Measurements from ENCODE around the gene SRA1.
"Not testable (repeated sequence)": the region's sequence is repeated elsewhere in the genome, so short reads cannot be mapped to it uniquely, and the experiment has no call there.

SRA1 gene

GRCh38 chr5:140557136-140557805 lies at the start of gene SRA1:
Gene SRA1, minus strand, starts transcription at chr5:140557473. Its CDS starts 21 bp downstream, at chr5:140557452.
- DNase-seq: peak; percentile 85

DNA sequence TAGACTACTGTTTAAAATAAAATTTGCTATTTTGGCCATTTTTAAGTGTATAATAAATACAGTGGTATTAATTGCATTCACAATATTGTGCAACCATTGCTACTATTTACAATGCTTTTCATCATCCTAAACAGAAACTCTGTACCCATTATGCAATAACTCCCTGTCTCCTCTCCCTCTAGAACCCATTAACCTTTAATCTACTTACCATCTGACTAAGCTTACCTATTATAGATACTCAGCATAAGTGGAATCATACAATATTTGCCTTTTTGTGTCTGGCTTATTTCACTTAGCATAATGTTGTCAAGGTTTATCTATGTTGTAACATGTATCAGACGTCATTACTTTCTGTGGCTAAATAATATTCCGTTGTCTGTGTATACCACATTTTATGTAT lies 49.8 kb upstream of the SRA1 start:
- no peak for DNase-seq

DNA sequence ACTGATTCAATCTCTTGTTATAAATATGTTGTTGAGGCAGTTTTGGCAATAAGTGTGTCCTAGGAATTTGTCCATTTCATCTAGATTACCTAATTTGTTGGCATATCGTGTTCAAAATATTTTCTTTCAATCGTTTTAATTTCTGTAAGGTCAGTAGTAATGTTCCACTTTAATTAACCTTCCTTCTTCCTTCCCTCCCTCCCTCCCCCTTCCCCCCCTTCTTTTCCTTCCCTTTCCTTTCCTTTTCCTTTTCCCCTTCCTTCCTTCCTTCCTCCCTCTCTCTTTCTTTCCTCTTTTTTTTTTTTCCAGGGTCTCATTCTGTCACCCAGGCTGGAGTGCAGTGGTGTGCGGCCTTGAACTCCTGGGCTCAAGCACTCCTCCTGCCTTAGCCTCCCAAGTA lies 48.6 kb upstream of the SRA1 start:
- no peak for DNase-seq

DNA sequence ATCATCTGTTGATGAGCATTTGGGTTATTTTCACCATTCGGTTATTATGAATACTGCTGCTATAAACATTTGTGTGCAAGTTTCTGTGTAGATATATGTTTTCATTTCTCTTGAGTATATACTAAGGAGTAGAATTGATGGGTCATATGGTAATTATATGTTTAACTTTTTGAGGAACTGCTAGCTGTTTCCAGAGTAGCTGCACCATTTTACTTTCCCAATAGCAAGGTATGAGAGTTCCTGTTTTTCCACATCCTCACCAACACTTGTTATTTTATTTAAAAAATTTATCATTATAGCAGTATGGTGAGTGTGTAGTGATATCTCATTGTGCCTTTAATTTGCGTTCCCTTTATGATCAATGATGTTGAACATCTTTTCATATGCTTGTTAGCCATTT lies 46.5 kb upstream of the SRA1 start:
- no peak for DNase-seq

DNA sequence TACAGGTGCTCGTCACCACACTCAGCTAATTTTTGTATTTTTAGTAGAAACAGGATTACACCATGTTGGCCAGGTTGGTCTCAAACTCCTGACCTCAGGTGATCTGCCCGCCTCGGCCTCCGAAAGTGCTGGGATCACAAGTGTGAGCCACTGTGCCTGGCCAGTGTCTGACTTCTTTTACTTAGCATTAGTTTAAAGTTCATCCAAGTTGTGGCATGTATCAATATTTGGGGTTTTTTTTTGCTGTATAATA lies 46.1 kb upstream of the SRA1 start:
- DNase-seq: not testable (repeated sequence)

GRCh38 chr5:140602147-140602546 lies 44.9 kb upstream of the SRA1 start:
- DNase-seq: no peak

DNA sequence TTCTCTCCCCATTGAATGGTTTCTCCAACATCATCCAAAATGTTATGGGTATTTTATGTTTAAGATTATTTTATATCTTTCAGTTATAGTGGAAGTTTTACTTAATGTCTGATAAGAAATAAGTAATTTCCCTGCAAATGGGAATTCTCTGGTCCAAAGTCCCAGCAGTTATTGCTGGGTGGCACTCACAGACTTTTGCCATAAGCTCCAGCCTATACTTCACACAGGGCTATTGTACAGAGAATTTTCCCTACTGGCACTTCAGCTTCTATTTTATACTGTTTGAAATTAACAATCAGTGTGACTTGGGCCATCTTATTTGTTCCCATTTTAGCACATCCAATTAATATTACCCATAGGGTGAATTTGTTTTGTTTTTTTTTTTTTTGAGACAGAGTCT lies 42.8 kb upstream of the SRA1 start:
- DNase-seq: no peak

- DNase-seq: no peak
Measured at GRCh38 chr5:140598836-140599235, 41.6 kb upstream of the SRA1 start.

DNA sequence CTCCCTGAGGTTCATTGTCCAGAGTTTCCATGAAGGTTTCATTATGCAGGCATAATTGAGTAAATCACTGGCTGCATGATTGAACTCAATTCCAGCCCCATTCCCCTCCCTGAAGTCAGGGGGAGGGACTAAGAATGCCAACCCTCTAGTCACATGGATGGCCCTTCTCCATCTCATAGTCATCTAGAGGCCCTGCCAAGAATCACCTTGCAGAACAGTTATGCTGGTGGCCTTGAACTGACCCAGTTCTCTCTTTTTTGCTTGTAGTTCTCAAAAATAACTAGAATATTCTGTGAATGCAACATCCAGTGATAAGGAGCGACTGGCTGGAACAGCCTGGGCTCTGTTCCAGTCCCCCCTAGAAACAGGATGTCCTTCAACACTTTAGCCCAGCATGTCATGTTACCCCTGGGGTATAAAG lies 39.1 kb upstream of the SRA1 start:
- no peak for DNase-seq

GRCh38 chr5:140595538-140596300 lies 38.4 kb upstream of the SRA1 start:
- peak; percentile 3 for DNase-seq

- DNase-seq: no peak
Measured at GRCh38 chr5:140594169-140594568, 36.9 kb upstream of the SRA1 start.

DNA sequence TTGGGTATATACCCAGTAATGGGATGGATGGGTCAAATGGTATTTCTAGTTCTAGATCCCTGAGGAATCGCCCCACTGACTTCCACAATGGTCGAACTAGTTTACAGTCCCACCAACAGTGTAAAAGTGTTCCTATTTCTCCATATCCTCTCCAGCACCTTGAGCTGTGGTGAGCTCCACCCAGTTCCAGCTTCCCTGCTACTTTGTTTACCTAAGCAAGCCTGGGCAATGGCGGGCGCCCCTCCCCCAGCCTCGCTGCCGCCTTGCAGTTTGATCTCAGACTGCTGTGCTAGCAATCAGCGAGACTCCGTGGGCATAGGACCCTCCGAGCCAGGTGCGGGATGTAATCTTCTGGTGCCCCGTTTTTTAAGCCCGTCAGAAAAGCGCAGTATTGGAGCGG lies 35.8 kb upstream of the SRA1 start:
- DNase-seq: not testable (repeated sequence)

- DNase-seq: no peak
Measured at GRCh38 chr5:140591747-140592372, 34.6 kb upstream of the SRA1 start.

DNA sequence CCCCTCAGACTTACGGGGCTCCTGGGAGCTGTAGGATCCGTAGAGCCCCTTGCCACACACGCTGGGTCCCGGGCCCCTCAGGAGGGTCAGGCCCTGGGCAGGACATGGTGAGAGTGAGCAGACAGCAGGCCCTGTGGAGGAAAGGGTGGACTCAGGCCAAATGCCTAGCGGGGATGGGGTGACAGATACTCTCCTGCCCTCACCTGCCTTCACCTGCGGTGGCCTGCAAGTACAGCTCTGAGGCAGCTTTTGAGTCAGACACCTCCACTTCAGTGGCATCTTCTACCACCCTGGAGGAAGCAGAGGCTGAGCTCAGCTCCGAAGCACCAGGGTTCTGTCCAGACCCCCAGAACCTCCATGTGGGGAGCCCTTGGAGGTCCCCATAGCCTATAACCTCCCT lies 33.6 kb upstream of the SRA1 start:
- no peak for DNase-seq

GRCh38 chr5:140588311-140589070 lies 31.2 kb upstream of the SRA1 start:
- DNase-seq: no peak

GRCh38 chr5:140587495-140587894 lies 30.2 kb upstream of the SRA1 start:
- no peak for DNase-seq

GRCh38 chr5:140579188-140579747 lies 22.0 kb upstream of the SRA1 start:
- DNase-seq: not testable (repeated sequence)

GRCh38 chr5:140576776-140577201 lies 19.5 kb upstream of the SRA1 start:
- DNase-seq: no peak

GRCh38 chr5:140575309-140575708 lies 18.0 kb upstream of the SRA1 start:
- DNase-seq: no peak

DNA sequence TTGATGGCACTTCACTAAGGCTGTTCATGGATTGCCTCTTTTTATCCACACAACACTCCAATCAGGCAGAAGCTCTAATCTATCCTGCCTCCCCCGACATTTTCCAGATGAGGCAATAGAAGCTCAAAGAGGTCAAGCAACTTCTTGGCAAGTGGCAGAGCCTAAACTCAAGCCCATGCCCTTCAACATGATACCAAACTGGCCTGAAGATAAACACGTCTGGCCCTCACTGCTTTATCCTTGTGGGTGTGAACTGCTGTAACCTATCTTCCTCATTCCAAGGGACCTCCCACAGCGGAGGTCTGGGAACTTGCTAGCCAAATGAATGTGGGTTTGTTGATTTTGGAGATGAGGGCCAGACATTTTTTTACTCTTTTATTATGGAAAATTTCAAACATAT lies 16.9 kb upstream of the SRA1 start:
- no peak for DNase-seq

- no peak for DNase-seq
Measured at GRCh38 chr5:140573683-140574082, 16.4 kb upstream of the SRA1 start.

- DNase-seq: no peak
Measured at GRCh38 chr5:140571105-140571504, 13.8 kb upstream of the SRA1 start.

GRCh38 chr5:140570488-140570887 lies 13.2 kb upstream of the SRA1 start:
- DNase-seq: no peak
